Uterus (tissue), 4 donors: ENCODE measurements around the gene ARHGEF25. TPM values are rescaled to one million over a fixed set of nuclear protein-coding genes. Genes with fewer than 3 reads are reported as not detected.

Experiments used
- DNase-seq, 2 donors: peaks; one replicate each; pipeline ENCODE4 v3.0.0-alpha.2; 2019 to 2020
- H3K27ac ChIP-seq, 2 donors: fragments of 200-600 bp; sonication (generic); 1 replicate in 1 of 2; 2 replicates in 1 of 2; pipeline ENCODE4 v1.5.1; 2016 to 2018
- H3K27me3 ChIP-seq, 2 donors: fragments of 200-600 bp; sonication (generic); one replicate each; pipeline ENCODE4 v1.5.1; 2018 to 2019; ENCODE audit warnings: control low read depth in 1 of 2
- H3K36me3 ChIP-seq, 2 donors: fragments of 200-600 bp; sonication (generic); one replicate each; pipeline ENCODE4 v1.5.1; 2019; ENCODE audit warnings: control low read depth in 1 of 2
- H3K4me1 ChIP-seq, 2 donors: fragments of 200-600 bp; sonication (generic); one replicate each; pipeline ENCODE4 v1.5.1; 2018 to 2019; ENCODE audit warnings: control low read depth in 1 of 2
- H3K4me3 ChIP-seq, 2 donors: fragments of 200-600 bp; sonication (generic); 1 replicate in 1 of 2; 2 replicates in 1 of 2; pipeline ENCODE4 v1.5.1; 2018 to 2019; ENCODE audit warnings: mild to moderate bottlenecking in 1 of 2
- H3K9me3 ChIP-seq, 2 donors: fragments of 200-600 bp; sonication (generic); one replicate each; pipeline ENCODE4 v1.5.1; 2019; ENCODE audit warnings: control low read depth in 1 of 2
- CTCF ChIP-seq, 4 experiments: fragments of 200-600 bp in 2 of 4; fragments of 450-650 bp in 2 of 4; sonication (generic) in 2 of 4; IDR thresholded peaks; one replicate each; pipeline ENCODE4 v1.5.1; 2016 to 2019; ENCODE audit warnings: antibody characterized with exemption in 4 of 4, mild to moderate bottlenecking in 2 of 4, moderate library complexity in 1 of 4
- POLR2A ChIP-seq, 2 donors: fragments of 450-650 bp; IDR thresholded peaks; one replicate each; pipeline ENCODE4 v1.6.1; 2016; ENCODE audit warnings: antibody characterized with exemption in 2 of 2, mild to moderate bottlenecking in 1 of 2, moderate library complexity in 1 of 2
- intact Hi-C: fragments of 100-400 bp; cut with DNase I; formaldehyde crosslinking; loops from one replicate; pipeline ENCODE4 v1.15.1; 2023; ENCODE audit warnings: low total_unique reads
- total RNA-seq, 4 donors: library from RNA; depleted of rRNA in 3 of 4; stranded (reverse); fragments of >200 nt in 3 of 4; gene quantifications; one replicate each; pipeline versions ENCODE4 v1.1.0 to v1.2.4, GENCODE V29; 2014 to 2023
- donor health status: DM: yes; HTN: yes; CAD: no.

The ARHGEF25 gene
- total RNA-seq, 4 donors from 2014 or later, result 52.9 to 205 (median 85.6) TPM

- TF ChIP-seq CTCF (IDR thresholded peaks at IDR 0.05), result no peak
- no peak for TF ChIP-seq POLR2A (IDR thresholded peaks at IDR 0.05)
- intact Hi-C loops, result no loop called here
- H3K4me3 ChIP-seq, result peak overlapping the region; percentile 64 to 81
- H3K4me1 ChIP-seq, result no peaks in the 10 kb centered on the region
- no peaks in the 10 kb centered on the region for H3K36me3 ChIP-seq
- DNase-seq, result no peak
- peak overlapping the region; percentile 62 to 77 for H3K27ac ChIP-seq
- H3K9me3 ChIP-seq, result no peaks in the 10 kb centered on the region
- no peaks in the 10 kb centered on the region for H3K27me3 ChIP-seq
Observed at GRCh38 chr12:57591782-57592325, 19.4 kb upstream of the ARHGEF25 start.

- Histone ChIP-seq H3K36me3 (no peaks in the 10 kb centered on the region), H3K4me1 (no peaks in the 10 kb centered on the region), H3K4me3 (no peak overlapping the region), H3K27me3 (no peaks in the 10 kb centered on the region), H3K27ac (no peak overlapping the region), H3K9me3 (no peaks in the 10 kb centered on the region)
- intact Hi-C loops, result no loop called here
- TF ChIP-seq POLR2A (IDR thresholded peaks at IDR 0.05), result no peak
- no peak for DNase-seq
Observed at GRCh38 chr12:57592551-57593165, 18.6 kb upstream of the ARHGEF25 start.

- no peak overlapping the region for H3K27ac ChIP-seq
- no peak for TF ChIP-seq POLR2A (IDR thresholded peaks at IDR 0.05)
- TF ChIP-seq CTCF (IDR thresholded peaks at IDR 0.05), result no peak
- intact Hi-C loops, result no loop called here
Observed at GRCh38 chr12:57593187-57593586, 18.0 kb upstream of the ARHGEF25 start.

GRCh38 chr12:57600395-57600794, 10.8 kb upstream of the ARHGEF25 start:
- Histone ChIP-seq H3K9me3 (no peaks in the 10 kb centered on the region), H3K27ac (no peak overlapping the region), H3K36me3 (no peaks in the 10 kb centered on the region), H3K27me3 (no peaks in the 10 kb centered on the region), H3K4me1 (no peaks in the 10 kb centered on the region), H3K4me3 (no peak overlapping the region)
- DNase-seq, result no peak
- intact Hi-C loops, result no loop called here
- TF ChIP-seq POLR2A (IDR thresholded peaks at IDR 0.05), result no peak
- TF ChIP-seq CTCF (IDR thresholded peaks at IDR 0.05), result no peak

More at GRCh38 chr12:57593187-57593586, 18.0 kb upstream of the ARHGEF25 start:
- DNase-seq, result no peak
- H3K9me3 ChIP-seq, result no peaks in the 10 kb centered on the region
- H3K4me1 ChIP-seq, result no peaks in the 10 kb centered on the region
- no peak overlapping the region for H3K4me3 ChIP-seq
- H3K27me3 ChIP-seq, result no peaks in the 10 kb centered on the region
- H3K36me3 ChIP-seq, result no peaks in the 10 kb centered on the region

GRCh38 chr12:57602544-57602943, 8.7 kb upstream of the ARHGEF25 start:
- H3K4me1 ChIP-seq, result no peaks in the 10 kb centered on the region
- TF ChIP-seq POLR2A (IDR thresholded peaks at IDR 0.05) (no peak), CTCF (IDR thresholded peaks at IDR 0.05) (no peak)
- H3K27ac ChIP-seq, result peak overlapping the region; percentile 95 to 96
- no peak for DNase-seq
- no peak overlapping the region for H3K4me3 ChIP-seq
- H3K9me3 ChIP-seq, result no peaks in the 10 kb centered on the region
- no peaks in the 10 kb centered on the region for H3K27me3 ChIP-seq
- intact Hi-C loops, result no loop called here
- H3K36me3 ChIP-seq, result no peaks in the 10 kb centered on the region
